GM23338 (cell line): Measurements from ENCODE around the gene IGSF5.
"Not testable (repeated sequence)": the region's sequence is repeated elsewhere in the genome, so short reads cannot be mapped to it uniquely, and the experiment has no call there.

Source experiments
- CTCF ChIP-seq, 2 experiments: fragments of 200-600 bp in 1 of 2; sonication (generic) in 1 of 2; conservative IDR thresholded peaks; 2 replicates each; pipeline versions ENCODE4 v1.5.1 to v1.6.1; 2016 to 2017; ENCODE audit warnings: antibody characterized with exemption in 2 of 2, low read depth in 2 of 2, mild to moderate bottlenecking in 2 of 2, moderate library complexity in 1 of 2
- EZH2phosphoT487 ChIP-seq: fragments of 200-600 bp; sonication (generic); IDR thresholded peaks from one replicate; pipeline ENCODE4 v1.8.1; 2018; ENCODE audit warnings: antibody characterized with exemption; ENCODE audit not compliant: unreplicated experiment
- JUNB ChIP-seq: IDR thresholded peaks from one replicate; pipeline ENCODE4 v1.6.1; 2016; ENCODE audit warnings: antibody characterized with exemption; ENCODE audit not compliant: unreplicated experiment
- POLR2AphosphoS5 ChIP-seq: IDR thresholded peaks from 2 replicates; pipeline ENCODE4 v1.6.1; 2016; ENCODE audit warnings: antibody characterized with exemption, low read depth
- ZNF114 ChIP-seq: fragments of 250-450 bp; sonication (Bioruptor Pico); IDR thresholded peaks from 2 replicates; pipeline ENCODE4 v1.5.0; 2020; ENCODE audit warnings: mild to moderate bottlenecking, moderate library complexity

- TF ChIP-seq CTCF (conservative IDR thresholded peaks at IDR 0.05; ENCODE audit: low read depth in 2 of 2); POLR2AphosphoS5; JUNB; EZH2phosphoT487; ZNF114 (CRISPR knock-in tag): not testable (repeated sequence)
These were observed 2.4 kb upstream of the IGSF5 start for GRCh38 chr21:39742561-39742960.
